ENCODE results near the gene GYPB.
"Not testable (repeated sequence)": the region's sequence is repeated elsewhere in the genome, so short reads cannot be mapped to it uniquely, and the experiment has no call there.

GRCh38 chr4:144005558-144005953 lies 13.6 kb downstream of the GYPB start:
- TF ChIP-seq CTCF (IDR thresholded peaks at IDR 0.05; ENCODE audit: insufficient read depth, low read length); POLR2AphosphoS5 (IDR thresholded peaks at IDR 0.05; ENCODE audit: low read depth): not testable (repeated sequence)

Data from HL-60 (cell line).